GM23338 (cell line): ENCODE results near the gene ADD1. TPM values are rescaled to one million over a fixed set of nuclear protein-coding genes. Genes with fewer than 3 reads are reported as not detected.

Source experiments
- ATAC-seq: fragments of 200-7000 bp; cut with Tn5 transposase; 3 replicates; pipeline ENCODE4 v1.9.1; 2020
- DNase-seq: peaks from one replicate; pipeline ENCODE4 v3.0.0-alpha.2; 2015; ENCODE audit warnings: low spot score
- H2AFZ ChIP-seq: fragments of 200-600 bp; sonication (generic); 2 replicates; pipeline ENCODE4 v1.8.0; 2016; ENCODE audit warnings: antibody characterized with exemption, mild to moderate bottlenecking, moderate library complexity
- H3F3A ChIP-seq: fragments of 200-600 bp; sonication (generic); replicated peaks from 2 replicates; pipeline ENCODE4 v1.8.0; 2017; ENCODE audit warnings: antibody characterized with exemption, mixed run types, low read depth
- H3K27ac ChIP-seq: fragments of 200-600 bp; sonication (generic); 2 replicates; pipeline ENCODE4 v1.6.1; 2016; ENCODE audit warnings: low read depth
- H3K27me3 ChIP-seq: fragments of 200-600 bp; sonication (generic); 2 replicates; pipeline ENCODE4 v1.8.0; 2016; ENCODE audit warnings: mild to moderate bottlenecking, mixed run types, moderate library complexity; ENCODE audit not compliant: insufficient read depth
- H3K36me3 ChIP-seq: fragments of 200-600 bp; sonication (generic); 2 replicates; pipeline ENCODE4 v1.8.0; 2016; ENCODE audit warnings: mild to moderate bottlenecking; ENCODE audit not compliant: insufficient read depth
- H3K4me1 ChIP-seq: fragments of 200-600 bp; sonication (generic); 2 replicates; pipeline ENCODE4 v1.8.0; 2016; ENCODE audit warnings: mild to moderate bottlenecking, moderate library complexity; ENCODE audit not compliant: insufficient read depth
- H3K4me2 ChIP-seq: fragments of 200-600 bp; sonication (generic); 2 replicates; pipeline ENCODE4 v1.7.1; 2017; ENCODE audit warnings: mixed run types
- H3K4me3 ChIP-seq: fragments of 200-600 bp; sonication (generic); 2 replicates; pipeline ENCODE4 v1.6.1; 2016; ENCODE audit warnings: mixed run types
- H3K79me2 ChIP-seq: fragments of 200-600 bp; sonication (generic); replicated peaks from 2 replicates; pipeline ENCODE4 v1.8.0; 2017; ENCODE audit warnings: mild to moderate bottlenecking; ENCODE audit not compliant: insufficient read depth
- H3K9me2 ChIP-seq: fragments of 200-600 bp; sonication (generic); 2 replicates; pipeline ENCODE4 v1.8.0; 2017; ENCODE audit not compliant: insufficient read depth
- H4K20me1 ChIP-seq: fragments of 200-600 bp; sonication (generic); replicated peaks from 2 replicates; pipeline ENCODE4 v1.8.0; 2017; ENCODE audit warnings: mild to moderate bottlenecking; ENCODE audit not compliant: insufficient read depth
- H3K27ac Mint-ChIP-seq: 2 replicates; pipeline ENCODE4 v1.8.0; 2020; ENCODE audit warnings: inconsistent platforms, mild to moderate bottlenecking, moderate library complexity, mixed read lengths
- H3K27me3 Mint-ChIP-seq: 3 replicates; pipeline ENCODE4 v1.8.0; 2022; ENCODE audit warnings: low read depth, mild to moderate bottlenecking, moderate library complexity, mixed read lengths, inconsistent platforms; ENCODE audit not compliant: insufficient read depth, poor library complexity
- H3K36me3 Mint-ChIP-seq: 3 replicates; pipeline ENCODE4 v1.8.0; 2021; ENCODE audit warnings: low read depth, mild to moderate bottlenecking, inconsistent platforms, moderate library complexity, mixed read lengths
- H3K4me1 Mint-ChIP-seq: 3 replicates; pipeline ENCODE4 v1.8.0; 2020; ENCODE audit warnings: mild to moderate bottlenecking, inconsistent platforms, mixed read lengths
- H3K4me3 Mint-ChIP-seq: 3 replicates; pipeline ENCODE4 v1.8.0; 2021; ENCODE audit warnings: moderate library complexity, mild to moderate bottlenecking, inconsistent platforms, mixed read lengths
- H3K9me3 Mint-ChIP-seq: 3 replicates; pipeline ENCODE4 v1.8.0; 2020; ENCODE audit warnings: moderate library complexity, mild to moderate bottlenecking, inconsistent platforms, mixed read lengths
- CREB1 ChIP-seq: fragments of 250-450 bp; sonication (Bioruptor Pico); IDR thresholded peaks from 2 replicates; pipeline ENCODE4 v1.5.0; 2020; ENCODE audit warnings: low read depth, mild to moderate bottlenecking, moderate library complexity
- CTCF ChIP-seq, 2 experiments: fragments of 200-600 bp in 1 of 2; sonication (generic) in 1 of 2; conservative IDR thresholded peaks; 2 replicates each; pipeline versions ENCODE4 v1.5.1 to v1.6.1; 2016 to 2017; ENCODE audit warnings: antibody characterized with exemption in 2 of 2, low read depth in 2 of 2, mild to moderate bottlenecking in 2 of 2, moderate library complexity in 1 of 2
- ETS1 ChIP-seq: IDR thresholded peaks from 2 replicates; pipeline ENCODE4 v1.6.1; 2016; ENCODE audit warnings: antibody characterized with exemption
- EZH2 ChIP-seq: fragments of 200-600 bp; sonication (generic); IDR thresholded peaks from one replicate; pipeline ENCODE4 v1.8.0; 2017; ENCODE audit warnings: antibody characterized with exemption, mild to moderate bottlenecking, low read depth; ENCODE audit not compliant: unreplicated experiment
- EZH2phosphoT487 ChIP-seq: fragments of 200-600 bp; sonication (generic); IDR thresholded peaks from one replicate; pipeline ENCODE4 v1.8.1; 2018; ENCODE audit warnings: antibody characterized with exemption; ENCODE audit not compliant: unreplicated experiment
- JUNB ChIP-seq: IDR thresholded peaks from one replicate; pipeline ENCODE4 v1.6.1; 2016; ENCODE audit warnings: antibody characterized with exemption; ENCODE audit not compliant: unreplicated experiment
- NANOG ChIP-seq: IDR thresholded peaks from 2 replicates; pipeline ENCODE4 v1.6.1; 2016; ENCODE audit warnings: antibody characterized with exemption, borderline replicate concordance
- POLR2AphosphoS5 ChIP-seq: IDR thresholded peaks from 2 replicates; pipeline ENCODE4 v1.6.1; 2016; ENCODE audit warnings: antibody characterized with exemption, low read depth
- REST ChIP-seq: IDR thresholded peaks from one replicate; pipeline ENCODE4 v1.6.1; 2018; ENCODE audit warnings: antibody characterized with exemption; ENCODE audit not compliant: unreplicated experiment
- STAT1 ChIP-seq: IDR thresholded peaks from one replicate; pipeline ENCODE4 v1.6.1; 2016; ENCODE audit warnings: antibody characterized with exemption; ENCODE audit not compliant: unreplicated experiment
- ZNF114 ChIP-seq: fragments of 250-450 bp; sonication (Bioruptor Pico); IDR thresholded peaks from 2 replicates; pipeline ENCODE4 v1.5.0; 2020; ENCODE audit warnings: mild to moderate bottlenecking, moderate library complexity
- ZNF331 ChIP-seq: fragments of 250-450 bp; sonication (Bioruptor Pico); IDR thresholded peaks from 2 replicates; pipeline ENCODE4 v1.5.0; 2020; ENCODE audit warnings: low read depth, mild to moderate bottlenecking, moderate library complexity
- ZNF462 ChIP-seq: fragments of 250-450 bp; sonication (Bioruptor Pico); IDR thresholded peaks from 2 replicates; pipeline ENCODE4 v1.5.0; 2020; ENCODE audit warnings: mild to moderate bottlenecking, moderate library complexity
- polyA plus RNA-seq: library from polyadenylated mRNA; unstranded; fragments of >200 nt; fragmentation: Nextera tagmentation; extraction: Ambion mirVana; gene quantifications from 2 replicates; pipeline ENCODE4 v1.2.1, GENCODE V29; 2016
- total RNA-seq: library from RNA; depleted of rRNA; stranded (reverse); fragments of >200 nt; shearing (Covaris generic); gene quantifications from 2 replicates; pipeline ENCODE4 v1.2.3, GENCODE V29; 2014

The ADD1 gene
- total and polyA plus RNA-seq, 2 experiments from 2014 or later, result 126 to 144 TPM

- Histone ChIP-seq H3F3A (0 out of 2 replicates have a peak, but pooled peaks cover 4% of the 10 kb centered on the region), H3K4me3 (no peak overlapping the region), H2AFZ (no peak overlapping the region), H3K4me1 (no peaks in the 10 kb centered on the region), H3K27ac (no peak overlapping the region), H3K79me2 (no peaks in the 10 kb centered on the region; the same call in 1 of the 2 replicates), H4K20me1 (peaks cover 14% of the 10 kb centered on the region), H3K9me2 (0 out of 2 replicates have a peak, but pooled peaks cover 3% of the 10 kb centered on the region), H3K36me3 (peaks cover 15% of the 10 kb centered on the region; the same call in 1 of the 2 replicates), H3K27me3 (no peaks in the 10 kb centered on the region), H3K4me2 (no peak overlapping the region)
- TF ChIP-seq EZH2phosphoT487, result no peak
- no peak for TF ChIP-seq CTCF (conservative IDR thresholded peaks at IDR 0.05; ENCODE audit: low read depth in 2 of 2)
- no peak for TF ChIP-seq EZH2
- TF ChIP-seq CREB1 (CRISPR knock-in tag), result no peak
- TF ChIP-seq ZNF331 (CRISPR knock-in tag), result no peak
- no peak for TF ChIP-seq POLR2AphosphoS5
- no peak for TF ChIP-seq ETS1
- TF ChIP-seq ZNF114 (CRISPR knock-in tag), result no peak
- no peak for TF ChIP-seq NANOG
- no peak for TF ChIP-seq JUNB
- no peak for TF ChIP-seq ZNF462
- TF ChIP-seq REST, result no peak
- no peak for TF ChIP-seq STAT1
- no peak overlapping the region for H3K4me3 Mint-ChIP-seq
- ATAC-seq, result no peak
- no peaks in the 10 kb centered on the region for H3K4me1 Mint-ChIP-seq
- no peaks in the 10 kb centered on the region for H3K9me3 Mint-ChIP-seq
- H3K27ac Mint-ChIP-seq, result no peak overlapping the region
- H3K36me3 Mint-ChIP-seq, result peaks cover 57% of the 10 kb centered on the region
- DNase-seq, result no peak
- peaks cover 8% of the 10 kb centered on the region for H3K27me3 Mint-ChIP-seq
Measured at GRCh38 chr4:2907226-2907625, 63.6 kb downstream of the ADD1 start.
